Adrenal gland (tissue), 12 donors: ENCODE results near the gene DNAH1. TPM values are rescaled to one million over a fixed set of nuclear protein-coding genes. Genes with fewer than 3 reads are reported as not detected.

Source experiments
- DNase-seq, 7 donors: peaks; one replicate each; pipeline ENCODE4 v3.0.0-alpha.2; 2019 to 2020
- H3K27ac ChIP-seq, 5 donors: fragments of 200-600 bp; sonication (generic) in 4 of 5; 1 replicate in 3 of 5; 2 replicates in 2 of 5; pipeline versions ENCODE4 v1.5.1 to v1.8.0; 2016 to 2020; ENCODE audit warnings: mild to moderate bottlenecking in 1 of 5
- H3K27me3 ChIP-seq: fragments of 200-600 bp; 2 replicates; pipeline ENCODE4 v1.8.0; 2021
- H3K36me3 ChIP-seq, 2 donors: fragments of 200-600 bp; replicated peaks in 1 of 2; 1 replicate in 1 of 2; 2 replicates in 1 of 2; pipeline versions ENCODE4 v1.5.1 to v1.8.0; 2018 to 2022
- H3K4me1 ChIP-seq, 2 donors: fragments of 200-600 bp; replicated peaks in 1 of 2; 1 replicate in 1 of 2; 2 replicates in 1 of 2; pipeline versions ENCODE4 v1.5.1 to v1.8.0; 2018 to 2021
- H3K4me3 ChIP-seq, 4 donors: fragments of 200-600 bp; sonication (generic) in 3 of 4; one replicate each; pipeline ENCODE4 v1.5.1; 2016 to 2018
- H3K9me3 ChIP-seq, 3 donors: fragments of 200-600 bp; sonication (generic) in 1 of 3; replicated peaks in 1 of 3; 1 replicate in 2 of 3; 2 replicates in 1 of 3; pipeline versions ENCODE4 v1.5.1 to v1.8.0; 2016 to 2021
- CTCF ChIP-seq, 6 experiments: fragments of 450-650 bp in 4 of 6; fragments of 200-600 bp in 2 of 6; sonication (generic) in 1 of 6; IDR thresholded peaks; 1 replicate in 5 of 6; 2 replicates in 1 of 6; pipeline versions ENCODE4 v1.5.1 to v1.8.0; 2016 to 2021; ENCODE audit warnings: antibody characterized with exemption in 6 of 6, mild to moderate bottlenecking in 2 of 6, moderate library complexity in 1 of 6
- POLR2A ChIP-seq, 2 donors: fragments of 450-650 bp; IDR thresholded peaks; one replicate each; pipeline ENCODE4 v1.6.1; 2017; ENCODE audit warnings: antibody characterized with exemption in 2 of 2, mild to moderate bottlenecking in 2 of 2, moderate library complexity in 1 of 2
- WGBS, 4 donors: extraction: QIAGEN DNeasy Blood & Tissue Kit in 2 of 4; methylation state at CpG; one replicate each; pipeline versions ENCODE4 v1.1.5 to v1.1.7; 2013 to 2017; 5-methylcytosine and 5-hydroxymethylcytosine counted together
- intact Hi-C, 2 donors: fragments of 100-400 bp; cut with DNase I; formaldehyde crosslinking; loops; one replicate each; pipeline versions ENCODE4 v1.14.1 to v1.15.0; 2022 to 2023
- polyA plus RNA-seq, 3 donors: library from polyadenylated mRNA; stranded (reverse); fragments of 200-250 nt in 2 of 3; fragments of 350-450 nt in 1 of 3; fragmentation: Illumina TruSeq in 1 of 3; extraction: RNeasy Lipid Tissue Mini Kit (QIAGEN cat#74804) in 1 of 3; gene quantifications; one replicate each; pipeline ENCODE4 v1.2.3, GENCODE V29; 2013 to 2014
- total RNA-seq, 9 donors: library from RNA; depleted of rRNA in 4 of 9; stranded (reverse); fragments of >200 nt in 4 of 9; fragments of 120-200 nt in 1 of 9; fragmentation: NEBNext Ultra II Directional in 1 of 9; extraction: Animal tissue kit (Norgen Biotek cat#: 25700) in 1 of 9; gene quantifications; one replicate each; pipeline versions ENCODE4 v1.1.0 to v1.2.4, GENCODE V29; 2013 to 2023
- donor health status: healthy with polysubstance abuse.
- donor health status: Bipolar disorder and iron deficiency.
- donor health status: DM: yes; HTN: yes; CAD: no.
- donor health status: DM: no; HTN: no; CAD: no.
- donor health status: DM: no; HTN: no; CAD: no.
- donor health status: DM: yes; HTN: yes; CAD: no.

Gene DNAH1
- total and polyA plus RNA-seq, 12 donors = 2.1 to 24.4 (median 9.0) TPM

DNA sequence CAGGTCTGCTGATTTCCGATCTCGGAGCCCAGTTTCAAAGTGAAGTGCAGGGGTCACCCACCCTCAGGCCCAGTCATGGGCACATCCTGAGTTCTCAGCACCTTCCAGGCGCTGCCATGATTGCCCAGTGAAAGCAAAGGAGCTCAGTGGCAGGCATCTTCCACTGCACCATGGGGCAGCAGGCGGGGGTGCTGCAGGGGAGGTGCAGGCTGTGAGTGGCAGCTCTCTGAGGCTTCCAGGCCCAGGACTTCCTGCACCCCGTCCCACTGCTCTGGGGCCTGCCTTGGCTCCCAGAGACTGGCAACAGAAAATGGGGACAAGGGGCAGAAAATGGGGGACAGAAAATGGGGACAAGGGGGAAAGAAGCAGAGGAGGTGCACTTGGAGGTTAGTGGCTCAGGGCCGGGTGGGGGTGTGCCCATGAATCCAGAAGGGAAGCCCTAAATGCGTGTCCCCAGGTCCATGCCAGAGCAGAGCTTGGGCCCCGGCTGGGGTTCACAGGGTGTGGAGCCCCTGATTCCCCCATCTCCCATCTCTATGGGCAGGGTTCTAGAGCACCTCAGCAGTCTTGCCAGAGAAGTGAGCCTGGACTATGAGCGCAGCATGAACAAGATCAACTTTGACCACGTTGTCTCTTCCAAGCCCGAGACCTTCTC, 28.0 kb downstream of the DNAH1 start:
- WGBS, 4 donors = 91 to 97% (median 95%) methylated on average over 8 to 11 of the region's 11 CpGs
- no peaks in the 10 kb centered on the region for H3K36me3 ChIP-seq
- intact Hi-C loops = loop anchor here in 1 of 2 donors (5.0 kb wide), 1 partner anchor 112 kb away; no protein-coding TSS in a partner anchor
- H3K27me3 ChIP-seq = no peaks in the 10 kb centered on the region
- peaks cover 18 to 20% of the 10 kb centered on the region in 2 donors for H3K4me1 ChIP-seq
- no peak overlapping the region for H3K27ac ChIP-seq
- H3K9me3 ChIP-seq = no peaks in the 10 kb centered on the region
- TF ChIP-seq CTCF (IDR thresholded peaks at IDR 0.05) = no peak
- TF ChIP-seq POLR2A (IDR thresholded peaks at IDR 0.05) = no peak
- no peak overlapping the region for H3K4me3 ChIP-seq
- DNase-seq = no peak

DNA sequence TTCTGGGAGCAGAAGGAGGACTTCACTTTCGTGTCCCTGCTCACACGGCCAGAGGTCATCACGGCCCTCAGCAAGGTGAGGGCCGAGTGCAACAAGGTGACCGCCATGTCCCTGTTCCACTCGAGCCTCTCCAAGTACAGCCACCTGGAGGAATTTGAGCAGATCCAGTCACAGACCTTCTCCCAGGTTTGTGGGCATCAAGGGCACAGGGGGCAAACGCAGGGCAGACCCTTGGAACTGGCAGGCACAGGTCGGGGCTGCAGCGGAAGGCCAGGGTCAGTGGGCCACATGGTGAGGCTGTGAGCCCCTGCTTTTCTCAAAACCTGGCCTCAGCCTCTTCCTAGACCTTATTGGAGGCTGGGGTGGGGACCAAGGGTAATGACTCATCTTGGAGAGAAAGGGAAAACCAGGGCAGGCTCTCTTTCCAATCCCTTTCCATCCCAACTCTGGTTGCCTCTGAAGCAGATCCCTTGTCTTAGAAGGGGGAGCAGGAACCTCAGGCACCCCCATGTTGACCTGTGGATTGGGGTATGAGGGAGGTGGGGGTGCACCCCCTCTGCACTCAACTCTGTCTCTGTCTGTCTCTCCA, 29.5 kb downstream of the DNAH1 start:
- DNase-seq = peak in 2 of 7 donors; percentile 18 to 44
- no peak for TF ChIP-seq CTCF (IDR thresholded peaks at IDR 0.05)
- TF ChIP-seq POLR2A (IDR thresholded peaks at IDR 0.05) = no peak
- no peaks in the 10 kb centered on the region for H3K36me3 ChIP-seq
- intact Hi-C loops = loop anchor here in 1 of 2 donors (5.0 kb wide), 1 partner anchor 123 kb away; no protein-coding TSS in a partner anchor
- WGBS, 4 donors = 85 to 86% (median 86%) methylated on average over 3 to 9 of the region's 9 CpGs
- no peak overlapping the region for H3K27ac ChIP-seq
- peaks cover 18 to 20% of the 10 kb centered on the region in 2 donors for H3K4me1 ChIP-seq
- no peaks in the 10 kb centered on the region for H3K9me3 ChIP-seq
- no peaks in the 10 kb centered on the region for H3K27me3 ChIP-seq
- H3K4me3 ChIP-seq = no peak overlapping the region

DNA sequence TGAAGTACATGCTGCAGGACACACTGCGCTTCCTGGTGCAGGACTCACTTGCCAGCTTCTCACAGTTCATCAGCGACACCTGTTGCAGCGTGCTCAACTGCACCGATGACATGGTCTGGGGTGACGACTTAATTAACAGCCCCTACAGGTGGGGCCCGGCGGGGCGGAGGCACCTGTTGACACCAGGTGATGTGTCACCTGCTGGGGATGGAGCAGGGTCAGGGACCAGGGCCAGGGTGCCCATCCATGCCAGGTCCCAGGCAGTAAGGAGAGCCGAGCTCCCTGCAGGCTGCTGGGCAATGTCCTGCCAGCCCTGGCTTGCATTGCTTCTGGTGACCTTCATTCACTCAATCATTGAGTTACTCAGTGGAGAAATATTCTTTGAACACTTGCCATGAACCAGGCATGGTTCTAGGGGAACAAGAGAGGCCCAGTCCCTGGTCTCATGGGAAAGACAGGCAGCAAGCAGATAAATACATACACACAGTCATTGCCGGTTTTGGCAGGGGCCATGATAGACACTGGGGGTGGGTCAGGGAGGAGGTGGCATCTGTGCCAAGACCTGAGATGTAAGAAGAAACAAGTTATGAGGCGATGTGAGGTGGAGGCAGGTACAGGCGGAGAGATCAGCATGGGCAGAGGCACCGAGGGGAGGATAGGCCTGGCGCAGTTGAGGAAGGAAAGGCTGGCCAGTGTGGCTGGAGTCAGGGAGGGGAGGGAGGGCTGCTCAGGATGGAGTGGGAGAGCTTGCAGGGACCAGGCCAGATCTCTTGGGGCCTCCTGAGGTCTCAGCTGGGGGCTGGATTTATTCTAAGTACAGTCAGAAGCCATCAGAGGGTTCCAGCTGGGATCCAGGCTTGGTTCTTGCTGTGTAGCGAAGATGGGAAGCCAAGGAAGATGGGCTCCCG, 30.8 kb downstream of the DNAH1 start:
- H3K27me3 ChIP-seq = no peaks in the 10 kb centered on the region
- H3K9me3 ChIP-seq = no peaks in the 10 kb centered on the region
- intact Hi-C loops = loop anchor here in 1 of 2 donors (5.0 kb wide), 1 partner anchor 125 kb away; no protein-coding TSS in a partner anchor
- TF ChIP-seq POLR2A (IDR thresholded peaks at IDR 0.05) (peak in 1 of 2 donors; percentile 7), CTCF (IDR thresholded peaks at IDR 0.05) (peak in 1 of 6 experiments; percentile 7)
- H3K36me3 ChIP-seq = no peaks in the 10 kb centered on the region
- DNase-seq = peak; percentile 64 to 91 (median 86)
- WGBS, 4 donors = 60 to 72% (median 67%) methylated on average over 8 to 16 of the region's 16 CpGs
- H3K4me1 ChIP-seq = peaks cover 18 to 20% of the 10 kb centered on the region in 2 donors
- H3K4me3 ChIP-seq = no peak overlapping the region
- H3K27ac ChIP-seq = peak overlapping the region; percentile 12 to 88 (median 73)
